Smooth muscle cell of bladder (primary cell): ENCODE data around the gene SYCE1. TPM values are rescaled to one million over a fixed set of nuclear protein-coding genes. Genes with fewer than 3 reads are reported as not detected.

Experiments
- total RNA-seq: library from RNA; depleted of rRNA; stranded (reverse); fragments of >200 nt; gene quantifications from 2 replicates; pipeline ENCODE4 v1.2.3, GENCODE V29; 2014

The SYCE1 gene, protein sequence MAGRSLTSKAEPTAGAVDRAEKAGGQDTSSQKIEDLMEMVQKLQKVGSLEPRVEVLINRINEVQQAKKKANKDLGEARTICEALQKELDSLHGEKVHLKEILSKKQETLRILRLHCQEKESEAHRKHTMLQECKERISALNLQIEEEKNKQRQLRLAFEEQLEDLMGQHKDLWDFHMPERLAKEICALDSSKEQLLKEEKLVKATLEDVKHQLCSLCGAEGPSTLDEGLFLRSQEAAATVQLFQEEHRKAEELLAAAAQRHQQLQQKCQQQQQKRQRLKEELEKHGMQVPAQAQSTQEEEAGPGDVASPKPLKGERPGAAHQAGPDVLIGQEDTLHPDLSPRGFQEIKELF
- total RNA-seq: not detected in 2 replicates

GRCh38 chr10:133565441-133566294, at the start of gene SYCE1:
Gene SYCE1 (minus strand): TSS chr10:133565583. CDS start chr10:133565529, 54 bp downstream.

DNA sequence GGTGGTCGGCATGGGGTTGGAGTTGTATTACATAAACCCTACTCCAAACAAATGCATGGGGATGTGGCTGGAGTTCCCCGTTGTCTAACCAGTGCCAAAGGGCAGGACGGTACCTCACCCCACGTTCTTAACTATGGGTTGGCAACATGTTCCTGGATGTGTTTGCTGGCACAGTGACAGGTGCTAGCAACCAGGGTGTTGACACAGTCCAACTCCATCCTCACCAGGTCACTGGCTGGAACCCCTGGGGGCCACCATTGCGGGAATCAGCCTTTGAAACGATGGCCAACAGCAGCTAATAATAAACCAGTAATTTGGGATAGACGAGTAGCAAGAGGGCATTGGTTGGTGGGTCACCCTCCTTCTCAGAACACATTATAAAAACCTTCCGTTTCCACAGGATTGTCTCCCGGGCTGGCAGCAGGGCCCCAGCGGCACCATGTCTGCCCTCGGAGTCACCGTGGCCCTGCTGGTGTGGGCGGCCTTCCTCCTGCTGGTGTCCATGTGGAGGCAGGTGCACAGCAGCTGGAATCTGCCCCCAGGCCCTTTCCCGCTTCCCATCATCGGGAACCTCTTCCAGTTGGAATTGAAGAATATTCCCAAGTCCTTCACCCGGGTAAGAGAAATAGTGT, 38.3 kb downstream of the SYCE1 start, which contains the start of gene CYP2E1:
TSS of gene CYP2E1 (plus strand) at position 407 of the 632 bp plus-strand sequence. CDS start at position 440, 33 bp downstream.

Other genes with a start within 250 kb of the SYCE1 start
- not detected in 2 replicates for gene CALY, start 228.7 kb downstream of the SYCE1 start, total RNA-seq
- not detected in 2 replicates for gene PRAP1, start 218.2 kb downstream of the SYCE1 start, total RNA-seq
- gene FUOM, start 207.6 kb downstream of the SYCE1 start, total RNA-seq: 6.7 and 15.5 TPM in 2 replicates
- 57.0 and 70.7 TPM in 2 replicates for gene ECHS1, start 192.2 kb downstream of the SYCE1 start, total RNA-seq
- 6.0 TPM in 2 replicates for gene PAOX, start 186.3 kb downstream of the SYCE1 start, total RNA-seq
- 22.5 and 29.8 TPM in 2 replicates for gene MTG1, start 171.4 kb downstream of the SYCE1 start, total RNA-seq
- 0.43 and 0.46 TPM in 2 replicates for gene SPRN, start 141.0 kb downstream of the SYCE1 start, total RNA-seq
- 1.3 and 1.9 TPM in 2 replicates for gene SCART1, start 111.6 kb downstream of the SYCE1 start, total RNA-seq
- 0.28 and 0.37 TPM in 2 replicates for gene CYP2E1, start 38.2 kb downstream of the SYCE1 start, total RNA-seq
- gene FRG2B, start 61.2 kb upstream of the SYCE1 start, total RNA-seq: not detected in 2 replicates